Caco-2 (cell line): Measurements from ENCODE around the gene AK9. TPM values are rescaled to one million over a fixed set of nuclear protein-coding genes. Genes with fewer than 3 reads are reported as not detected.

Source experiments
- BruUV-seq: library from RNA; stranded (reverse); fragments of 400-500 nt; replicated peaks from 2 replicates; lab custom pipeline; 2021; lab: Mats Ljungman, UMichigan
- CTCF ChIA-PET: fragments of 300-600 bp; sonication (Branson Sonifier 250); formaldehyde crosslinking; loops from one replicate; lab custom pipeline; 2022; ENCODE audit warnings: antibody characterized with exemption; lab: Charles Lee
- POLR2A ChIA-PET: fragments of 300-600 bp; sonication (Branson Sonifier 250); formaldehyde crosslinking; loops from one replicate; lab custom pipeline; 2022; ENCODE audit warnings: antibody characterized with exemption; lab: Charles Lee
- DNase-seq, 2 experiments: peaks; one replicate each; pipeline versions ENCODE4 v3.0.0 to v3.0.0-alpha.2; 2020 to 2022
- H3K27me3 ChIP-seq: replicated peaks from 2 replicates; pipeline ENCODE4 v1.6.0; 2011; ENCODE audit warnings: low read length; ENCODE audit not compliant: control insufficient read depth, insufficient read depth
- H3K36me3 ChIP-seq: 2 replicates; pipeline ENCODE4 v1.5.1; 2011; ENCODE audit warnings: low read length; ENCODE audit not compliant: control insufficient read depth, insufficient read depth
- H3K4me1 ChIP-seq: fragments of 250-450 bp; sonication (Bioruptor Pico); 2 replicates; pipeline ENCODE4 v1.5.1; 2020; ENCODE audit warnings: mild to moderate bottlenecking
- H3K4me3 ChIP-seq: 2 replicates; pipeline ENCODE4 v1.5.1; 2011; ENCODE audit warnings: low read depth, mild to moderate bottlenecking, control low read depth, low read length
- H3K9me3 ChIP-seq: fragments of 250-450 bp; sonication (Bioruptor Pico); 2 replicates; pipeline ENCODE4 v1.5.1; 2020; ENCODE audit warnings: mild to moderate bottlenecking, moderate library complexity
- H3K27ac Mint-ChIP-seq: one replicate; pipeline ENCODE4 v1.8.0; 2022; ENCODE audit warnings: mixed read lengths; ENCODE audit not compliant: unreplicated experiment
- H3K27me3 Mint-ChIP-seq: one replicate; pipeline ENCODE4 v1.8.0; 2022; ENCODE audit warnings: mixed read lengths; ENCODE audit not compliant: insufficient read depth, unreplicated experiment
- H3K36me3 Mint-ChIP-seq: one replicate; pipeline ENCODE4 v1.8.0; 2022; ENCODE audit warnings: mild to moderate bottlenecking, mixed read lengths; ENCODE audit not compliant: insufficient read depth, unreplicated experiment
- H3K4me1 Mint-ChIP-seq: one replicate; pipeline ENCODE4 v1.8.0; 2022; ENCODE audit warnings: low read depth, mixed read lengths; ENCODE audit not compliant: unreplicated experiment
- H3K4me3 Mint-ChIP-seq: one replicate; pipeline ENCODE4 v1.8.0; 2022; ENCODE audit warnings: mild to moderate bottlenecking, moderate library complexity, mixed read lengths; ENCODE audit not compliant: unreplicated experiment
- H3K9me3 Mint-ChIP-seq: one replicate; pipeline ENCODE4 v1.8.0; 2022; ENCODE audit warnings: mixed read lengths; ENCODE audit not compliant: unreplicated experiment
- CTCF ChIP-seq, 2 experiments: fragments of 200-600 bp in 1 of 2; IDR thresholded peaks; 1 replicate in 1 of 2; 2 replicates in 1 of 2; pipeline versions ENCODE4 v1.5.1 to v1.8.0; 2011 to 2022; ENCODE audit warnings: antibody characterized with exemption in 1 of 2, control low read depth in 1 of 2, inconsistent platforms in 1 of 2, low read depth in 1 of 2, low read length in 1 of 2, mild to moderate bottlenecking in 1 of 2, moderate library complexity in 1 of 2; ENCODE audit not compliant: insufficient read depth in 1 of 2, severe bottlenecking in 1 of 2, unreplicated experiment in 1 of 2
- intact Hi-C: fragments of 100-400 bp; cut with micrococcal nuclease; formaldehyde crosslinking; loops from one replicate; pipeline ENCODE4 v1.10.0; 2022; ENCODE audit not compliant: unreplicated experiment
- total RNA-seq: library from RNA; stranded (reverse); gene quantifications from 2 replicates; pipeline ENCODE4 v1.2.3, GENCODE V29; 2022

AK9 gene
- total RNA-seq, 1 experiment from 2014 or later, result 3.4 TPM

GRCh38 chr6:109453594-109454495 is 237.2 kb downstream of the AK9 start:
- no TSS peak for BruUV-seq
- H3K36me3 ChIP-seq, result no peaks in the 10 kb centered on the region
- no peaks in the 10 kb centered on the region for H3K9me3 Mint-ChIP-seq
- H3K4me3 Mint-ChIP-seq, result peak overlapping the region; percentile 99
- no peaks in the 10 kb centered on the region for H3K27me3 ChIP-seq
- ChIA-PET CTCF (no interaction called here), POLR2A (no interaction called here)
- H3K4me1 Mint-ChIP-seq, result no peaks in the 10 kb centered on the region
- no peak for DNase-seq
- no peaks in the 10 kb centered on the region for H3K9me3 ChIP-seq
- H3K4me3 ChIP-seq, result no peak overlapping the region
- TF ChIP-seq CTCF (IDR thresholded peaks at IDR 0.05; ENCODE audit: insufficient read depth in 1 of 2, low read depth in 1 of 2, low read length in 1 of 2, severe bottlenecking in 1 of 2, unreplicated experiment in 1 of 2), result no peak
- no peak overlapping the region for H3K27ac Mint-ChIP-seq
- H3K36me3 Mint-ChIP-seq, result peaks cover 7% of the 10 kb centered on the region
- no peaks in the 10 kb centered on the region for H3K27me3 Mint-ChIP-seq
- intact Hi-C loops, result loop anchor here (2.0 kb wide), 1 partner anchor 13 kb away; the partner anchor contains the start of genes PPIL6 and SMPD2
- peaks cover 13% of the 10 kb centered on the region for H3K4me1 ChIP-seq

GRCh38 chr6:109453156-109453555 is 237.8 kb downstream of the AK9 start:
- Histone ChIP-seq H3K9me3 (no peaks in the 10 kb centered on the region), H3K27me3 (no peaks in the 10 kb centered on the region), H3K36me3 (no peaks in the 10 kb centered on the region), H3K4me3 (no peak overlapping the region), H3K4me1 (peaks cover 13% of the 10 kb centered on the region)
- H3K9me3 Mint-ChIP-seq, result no peaks in the 10 kb centered on the region
- H3K27me3 Mint-ChIP-seq, result no peaks in the 10 kb centered on the region
- ChIA-PET CTCF (no interaction called here), POLR2A (no interaction called here)
- no peaks in the 10 kb centered on the region for H3K4me1 Mint-ChIP-seq
- H3K27ac Mint-ChIP-seq, result no peak overlapping the region
- no peak for DNase-seq
- no TSS peak for BruUV-seq
- H3K4me3 Mint-ChIP-seq, result no peak overlapping the region
- peaks cover 8% of the 10 kb centered on the region for H3K36me3 Mint-ChIP-seq
- no peak for TF ChIP-seq CTCF (IDR thresholded peaks at IDR 0.05; ENCODE audit: insufficient read depth in 1 of 2, low read depth in 1 of 2, low read length in 1 of 2, severe bottlenecking in 1 of 2, unreplicated experiment in 1 of 2)
- intact Hi-C loops, result no loop called here

- peaks cover 13% of the 10 kb centered on the region for H3K4me1 ChIP-seq
- H3K4me3 Mint-ChIP-seq, result no peak overlapping the region
- no peak for TF ChIP-seq CTCF (IDR thresholded peaks at IDR 0.05; ENCODE audit: insufficient read depth in 1 of 2, low read depth in 1 of 2, low read length in 1 of 2, severe bottlenecking in 1 of 2, unreplicated experiment in 1 of 2)
- intact Hi-C loops, result no loop called here
- no peak overlapping the region for H3K4me3 ChIP-seq
- no peak overlapping the region for H3K27ac Mint-ChIP-seq
- H3K36me3 ChIP-seq, result no peaks in the 10 kb centered on the region
- DNase-seq, result no peak
- H3K9me3 ChIP-seq, result no peaks in the 10 kb centered on the region
- ChIA-PET CTCF (no interaction called here), POLR2A (interaction anchor here (0.6 kb wide), 1 partner anchor 17 kb away, joined by 3 read pairs; no protein-coding TSS in a partner anchor)
- H3K27me3 Mint-ChIP-seq, result no peaks in the 10 kb centered on the region
- BruUV-seq, result no TSS peak
- peaks cover 15% of the 10 kb centered on the region for H3K36me3 Mint-ChIP-seq
- no peaks in the 10 kb centered on the region for H3K4me1 Mint-ChIP-seq
- H3K27me3 ChIP-seq, result no peaks in the 10 kb centered on the region
- H3K9me3 Mint-ChIP-seq, result no peaks in the 10 kb centered on the region
Measured at GRCh38 chr6:109452181-109452580, 238.8 kb downstream of the AK9 start.
